A673 (cell line): ENCODE data around the gene C4BPA. TPM values are rescaled to one million over a fixed set of nuclear protein-coding genes. Genes with fewer than 3 reads are reported as not detected.
A peak's percentile ranks its signal among the peaks of the same experiment; 100 is the strongest.

ENCODE experiments used
- Bru-seq: library from RNA; stranded (reverse); fragments of 400-500 nt; gene quantifications from one replicate; lab custom pipeline; 2021; lab: Mats Ljungman, UMichigan
- BruChase-seq, 2 experiments: library from RNA; stranded (reverse); fragments of 400-500 nt; gene quantifications; one replicate each; lab custom pipeline; 2021; lab: Mats Ljungman, UMichigan
- BruUV-seq: library from RNA; stranded (reverse); fragments of 400-500 nt; replicated peaks from 2 replicates; lab custom pipeline; 2021; lab: Mats Ljungman, UMichigan
- CTCF ChIA-PET: fragments of 300-600 bp; sonication (Branson Sonifier 250); formaldehyde crosslinking; loops from one replicate; lab custom pipeline; 2022; ENCODE audit warnings: antibody characterized with exemption; lab: Charles Lee
- POLR2A ChIA-PET: fragments of 300-600 bp; sonication (Branson Sonifier 250); formaldehyde crosslinking; loops from one replicate; lab custom pipeline; 2022; ENCODE audit warnings: antibody characterized with exemption; ENCODE audit not compliant: low non-redundant PET; lab: Charles Lee
- DNase-seq: peaks from one replicate; pipeline ENCODE4 v3.0.0-alpha.2; 2015; ENCODE audit warnings: low spot score
- H3K27ac ChIP-seq: fragments of 200-600 bp; sonication (generic); 2 replicates; pipeline ENCODE4 v1.5.1; 2016; ENCODE audit warnings: mixed run types, low read depth, mild to moderate bottlenecking, mixed read lengths, antibody characterized with exemption, low read length; ENCODE audit not compliant: poor library complexity, severe bottlenecking
- H3K27me3 ChIP-seq: fragments of 200-600 bp; sonication (generic); replicated peaks from 2 replicates; pipeline ENCODE4 v1.6.1; 2017; ENCODE audit warnings: mixed run types, low read depth, mild to moderate bottlenecking, mixed read lengths, antibody characterized with exemption, low read length; ENCODE audit not compliant: insufficient read depth, poor library complexity
- H3K36me3 ChIP-seq: fragments of 200-600 bp; sonication (generic); 2 replicates; pipeline ENCODE4 v1.6.1; 2016; ENCODE audit warnings: mixed run types, mild to moderate bottlenecking, mixed read lengths, antibody characterized with exemption, low read length; ENCODE audit not compliant: insufficient read depth, poor library complexity, severe bottlenecking
- H3K4me1 ChIP-seq: fragments of 200-600 bp; sonication (generic); 2 replicates; pipeline ENCODE4 v1.6.1; 2017; ENCODE audit warnings: mixed run types, mild to moderate bottlenecking, mixed read lengths, antibody characterized with exemption, low read length; ENCODE audit not compliant: insufficient read depth, poor library complexity, severe bottlenecking
- H3K4me3 ChIP-seq: fragments of 200-600 bp; sonication (generic); 2 replicates; pipeline ENCODE4 v1.5.1; 2016; ENCODE audit warnings: low read depth, mixed run types, mild to moderate bottlenecking, mixed read lengths, low read length; ENCODE audit not compliant: poor library complexity, severe bottlenecking
- H3K9me3 ChIP-seq: fragments of 200-600 bp; sonication (generic); 2 replicates; pipeline ENCODE4 v1.6.1; 2016; ENCODE audit warnings: mixed run types, low read depth, mild to moderate bottlenecking, mixed read lengths, antibody characterized with exemption, low read length; ENCODE audit not compliant: poor library complexity, severe bottlenecking
- CTCF ChIP-seq: fragments of 300-800, 200-600 bp; sonication (generic); conservative IDR thresholded peaks from 2 replicates; pipeline ENCODE4 v1.5.1; 2017; ENCODE audit warnings: low read depth, mild to moderate bottlenecking, antibody characterized with exemption, low read length, moderate library complexity, mixed read lengths
- EZH2 ChIP-seq: fragments of 200-600 bp; sonication (generic); IDR thresholded peaks from 2 replicates; pipeline ENCODE4 v1.6.1; 2017; ENCODE audit warnings: borderline replicate concordance, low read depth, mild to moderate bottlenecking, mixed read lengths, antibody characterized with exemption, low read length; ENCODE audit not compliant: poor library complexity, severe bottlenecking
- intact Hi-C: fragments of 100-400 bp; cut with micrococcal nuclease; formaldehyde crosslinking; loops from one replicate; pipeline ENCODE4 v1.10.0; 2022; ENCODE audit not compliant: unreplicated experiment
- long read RNA-seq: library from polyadenylated mRNA; stranded (forward); transcript quantifications from one replicate; pipeline ENCODE4 v2.0.0, GENCODE V29; 2022
- total RNA-seq: library from RNA; stranded (reverse); gene quantifications from 2 replicates; pipeline ENCODE4 v1.2.3, GENCODE V29; 2021

The C4BPA gene
- total RNA-seq (not detected in 2 replicates), Bru-seq, nascent RNA (percentile 2 among the genes with signal in this experiment), BruChase-seq, experiment 1, labeled RNA remaining after a 2-hour chase (percentile 2 among the genes with signal in this experiment), BruChase-seq, experiment 2, labeled RNA remaining after a 6-hour chase (not detected)
- long read RNA-seq = 0 reads

- Histone ChIP-seq H3K4me1 (no peaks in the 10 kb centered on the region), H3K4me3 (no peak within 1 kb of the TSS), H3K27ac (no peak within 1 kb of the TSS), H3K36me3 (no peaks in the 10 kb centered on the region), H3K9me3 (no peaks in the 10 kb centered on the region), H3K27me3 (peaks cover 44% of the 10 kb centered on the region)
- ChIA-PET CTCF (no interaction called here), POLR2A (no interaction called here)
- intact Hi-C loops = no loop called here
- no peak for TF ChIP-seq CTCF
- TF ChIP-seq EZH2 = no peak
- no TSS peak for BruUV-seq
- no peak for DNase-seq
These were observed at the start of gene C4BPA for GRCh38 chr1:207103892-207104373. TSS of gene C4BPA (plus strand) at chr1:207104233. CDS start at chr1:207113026, 8,793 bp downstream.

GRCh38 chr1:207054491-207054890, 49.5 kb upstream of the C4BPA start:
- TF ChIP-seq EZH2 (no peak), CTCF (no peak)
- Histone ChIP-seq H3K36me3 (peaks cover under 1% of the 10 kb centered on the region), H3K27me3 (no peaks in the 10 kb centered on the region), H3K27ac (no peak overlapping the region), H3K4me3 (no peak overlapping the region), H3K9me3 (no peaks in the 10 kb centered on the region), H3K4me1 (peaks cover 17% of the 10 kb centered on the region)
- ChIA-PET CTCF (no interaction called here), POLR2A (no interaction called here)
- intact Hi-C loops = no loop called here
- DNase-seq = no peak
- no TSS peak for BruUV-seq

- POLR2A ChIA-PET = no interaction called here
- Histone ChIP-seq H3K4me1 (peaks cover 14% of the 10 kb centered on the region), H3K27ac (no peak overlapping the region), H3K27me3 (no peaks in the 10 kb centered on the region), H3K4me3 (no peak overlapping the region), H3K36me3 (no peaks in the 10 kb centered on the region), H3K9me3 (no peaks in the 10 kb centered on the region)
- TF ChIP-seq CTCF = no peak
- TF ChIP-seq EZH2 = no peak
- no TSS peak for BruUV-seq
- CTCF ChIA-PET = no interaction called here
- intact Hi-C loops = no loop called here
- no peak for DNase-seq
These were observed 48.5 kb upstream of the C4BPA start for GRCh38 chr1:207055386-207056001.
